SK-N-SH treated with all-trans-retinoic acid at 6 μM for 48 hours (cell line): ENCODE results near the gene CBX1.

Experiments used
- ARNTL ChIP-seq: fragments of 450-650 bp; formaldehyde crosslinking; IDR thresholded peaks from 2 replicates; pipeline ENCODE4 v1.5.0; 2020; ENCODE audit warnings: low read depth, mild to moderate bottlenecking, moderate library complexity, borderline replicate concordance
- CSDC2 ChIP-seq: fragments of 250-450 bp; sonication (Bioruptor Pico); IDR thresholded peaks from 2 replicates; pipeline ENCODE4 v1.5.0; 2020; ENCODE audit warnings: mild to moderate bottlenecking, moderate library complexity
- GLIS3 ChIP-seq: fragments of 250-450 bp; sonication (Bioruptor Pico); IDR thresholded peaks from 2 replicates; pipeline ENCODE4 v1.5.0; 2020; ENCODE audit warnings: mild to moderate bottlenecking, moderate library complexity
- OSR1 ChIP-seq: fragments of 250-450 bp; sonication (Bioruptor Pico); IDR thresholded peaks from 2 replicates; pipeline ENCODE4 v1.8.0; 2022; ENCODE audit warnings: moderate library complexity, mild to moderate bottlenecking, inconsistent platforms
- SNAI2 ChIP-seq: fragments of 250-450 bp; sonication (Bioruptor Pico); IDR thresholded peaks from 2 replicates; pipeline ENCODE4 v1.5.0; 2020; ENCODE audit warnings: mild to moderate bottlenecking, moderate library complexity
- TSHZ2 ChIP-seq: fragments of 250-450 bp; sonication (Bioruptor Pico); IDR thresholded peaks from 2 replicates; pipeline ENCODE4 v1.5.0; 2020; ENCODE audit warnings: mild to moderate bottlenecking, moderate library complexity
- ZC3H10 ChIP-seq: fragments of 250-450 bp; sonication (Bioruptor Pico); IDR thresholded peaks from 2 replicates; pipeline ENCODE4 v1.5.1; 2021; ENCODE audit warnings: mild to moderate bottlenecking, moderate library complexity
- ZFP3 ChIP-seq: fragments of 250-450 bp; sonication (Bioruptor Pico); IDR thresholded peaks from 2 replicates; pipeline ENCODE4 v1.5.0; 2020; ENCODE audit warnings: mild to moderate bottlenecking, moderate library complexity
- ZFP30 ChIP-seq: fragments of 450-650 bp; formaldehyde crosslinking; IDR thresholded peaks from 2 replicates; pipeline ENCODE4 v1.5.0; 2022; ENCODE audit warnings: mild to moderate bottlenecking, moderate library complexity
- ZNF565 ChIP-seq: fragments of 450-650 bp; formaldehyde crosslinking; conservative IDR thresholded peaks from 2 replicates; pipeline ENCODE4 v1.5.0; 2020; ENCODE audit warnings: low read depth, mild to moderate bottlenecking, moderate library complexity
- TF ChIP-seq, protein P1 (sequence below): fragments of 250-450 bp; sonication (Bioruptor Pico); IDR thresholded peaks from 2 replicates; pipeline ENCODE4 v1.8.0; 2021; ENCODE audit warnings: low read depth, mild to moderate bottlenecking, moderate library complexity, borderline replicate concordance
- TF ChIP-seq, protein P2 (sequence below): fragments of 250-450 bp; sonication (Bioruptor Pico); IDR thresholded peaks from 2 replicates; pipeline ENCODE4 v1.8.0; 2020; ENCODE audit warnings: mild to moderate bottlenecking, moderate library complexity, borderline replicate concordance

DNA sequence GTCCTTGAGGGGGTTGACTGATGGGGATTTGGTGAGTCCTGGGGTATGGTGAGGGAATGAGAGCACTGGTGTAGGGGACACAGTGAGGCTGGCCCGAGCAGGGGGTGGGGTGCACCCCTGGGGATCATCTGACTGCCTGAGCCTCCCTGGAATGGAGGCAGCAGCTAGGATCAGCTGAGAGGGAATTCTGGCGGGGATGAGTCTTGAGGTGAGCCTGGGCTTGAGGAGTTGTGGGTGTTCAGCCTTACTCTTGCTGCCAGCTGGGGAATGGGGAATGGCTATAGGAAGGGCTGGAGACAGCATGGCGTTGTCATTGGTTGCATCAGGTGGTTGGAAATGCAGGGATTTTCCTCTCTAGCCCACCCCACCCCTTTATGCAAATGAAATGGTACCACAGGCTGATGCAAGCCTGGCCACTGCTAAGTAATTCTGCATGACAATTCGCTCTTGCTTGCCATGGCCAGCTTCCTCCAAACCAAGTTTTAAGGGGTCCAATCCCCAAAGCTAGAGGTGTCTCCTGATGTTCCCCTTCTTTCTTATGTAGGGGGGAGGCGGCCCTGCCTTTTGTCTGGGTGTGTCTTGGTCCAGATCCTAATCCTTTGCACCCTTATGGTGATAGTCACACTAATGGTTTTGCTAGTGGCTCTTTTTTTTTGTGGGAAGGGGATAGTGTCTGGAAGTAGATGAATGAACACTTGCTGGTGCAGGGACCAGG is 45.6 kb downstream of the CBX1 start:
- no peak for TF ChIP-seq ZFP30
- no peak for TF ChIP-seq ARNTL (CRISPR knock-in tag)
- TF ChIP-seq, protein P1, sequence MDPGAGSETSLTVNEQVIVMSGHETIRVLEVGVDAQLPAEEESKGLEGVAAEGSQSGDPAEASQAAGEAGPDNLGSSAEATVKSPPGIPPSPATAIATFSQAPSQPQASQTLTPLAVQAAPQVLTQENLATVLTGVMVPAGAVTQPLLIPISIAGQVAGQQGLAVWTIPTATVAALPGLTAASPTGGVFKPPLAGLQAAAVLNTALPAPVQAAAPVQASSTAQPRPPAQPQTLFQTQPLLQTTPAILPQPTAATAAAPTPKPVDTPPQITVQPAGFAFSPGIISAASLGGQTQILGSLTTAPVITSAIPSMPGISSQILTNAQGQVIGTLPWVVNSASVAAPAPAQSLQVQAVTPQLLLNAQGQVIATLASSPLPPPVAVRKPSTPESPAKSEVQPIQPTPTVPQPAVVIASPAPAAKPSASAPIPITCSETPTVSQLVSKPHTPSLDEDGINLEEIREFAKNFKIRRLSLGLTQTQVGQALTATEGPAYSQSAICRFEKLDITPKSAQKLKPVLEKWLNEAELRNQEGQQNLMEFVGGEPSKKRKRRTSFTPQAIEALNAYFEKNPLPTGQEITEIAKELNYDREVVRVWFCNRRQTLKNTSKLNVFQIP, result no peak
- TF ChIP-seq CSDC2 (CRISPR knock-in tag), result no peak
- TF ChIP-seq, protein P2, sequence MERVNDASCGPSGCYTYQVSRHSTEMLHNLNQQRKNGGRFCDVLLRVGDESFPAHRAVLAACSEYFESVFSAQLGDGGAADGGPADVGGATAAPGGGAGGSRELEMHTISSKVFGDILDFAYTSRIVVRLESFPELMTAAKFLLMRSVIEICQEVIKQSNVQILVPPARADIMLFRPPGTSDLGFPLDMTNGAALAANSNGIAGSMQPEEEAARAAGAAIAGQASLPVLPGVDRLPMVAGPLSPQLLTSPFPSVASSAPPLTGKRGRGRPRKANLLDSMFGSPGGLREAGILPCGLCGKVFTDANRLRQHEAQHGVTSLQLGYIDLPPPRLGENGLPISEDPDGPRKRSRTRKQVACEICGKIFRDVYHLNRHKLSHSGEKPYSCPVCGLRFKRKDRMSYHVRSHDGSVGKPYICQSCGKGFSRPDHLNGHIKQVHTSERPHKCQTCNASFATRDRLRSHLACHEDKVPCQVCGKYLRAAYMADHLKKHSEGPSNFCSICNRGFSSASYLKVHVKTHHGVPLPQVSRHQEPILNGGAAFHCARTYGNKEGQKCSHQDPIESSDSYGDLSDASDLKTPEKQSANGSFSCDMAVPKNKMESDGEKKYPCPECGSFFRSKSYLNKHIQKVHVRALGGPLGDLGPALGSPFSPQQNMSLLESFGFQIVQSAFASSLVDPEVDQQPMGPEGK (CRISPR knock-in tag), result no peak
- TF ChIP-seq SNAI2 (CRISPR knock-in tag), result no peak
- TF ChIP-seq TSHZ2 (CRISPR knock-in tag), result no peak
- TF ChIP-seq OSR1 (CRISPR knock-in tag), result no peak
- no peak for TF ChIP-seq ZNF565 (CRISPR knock-in tag)
- no peak for TF ChIP-seq GLIS3
- TF ChIP-seq ZC3H10, result no peak
- TF ChIP-seq ZFP3 (CRISPR knock-in tag), result no peak
